Mononuclear cell (primary cell): ENCODE data around the gene FBXO41. TPM values are rescaled to one million over a fixed set of nuclear protein-coding genes. Genes with fewer than 3 reads are reported as not detected.
"Not testable (repeated sequence)": the region's sequence is repeated elsewhere in the genome, so short reads cannot be mapped to it uniquely, and the experiment has no call there.

Experiments
- H3K27me3 ChIP-seq: 2 replicates; pipeline ENCODE4 v1.6.0; 2011; ENCODE audit warnings: low read length, control low read depth; ENCODE audit not compliant: insufficient read depth
- H3K4me1 ChIP-seq: 2 replicates; pipeline ENCODE4 v1.5.1; 2011; ENCODE audit warnings: mild to moderate bottlenecking, low read length, control low read depth; ENCODE audit not compliant: insufficient read depth
- H3K4me3 ChIP-seq: 2 replicates; pipeline ENCODE4 v1.5.1; 2011; ENCODE audit warnings: mild to moderate bottlenecking, low read length, moderate library complexity
- H3K9me3 ChIP-seq: 2 replicates; pipeline ENCODE4 v1.5.1; 2011; ENCODE audit warnings: low read depth, mild to moderate bottlenecking, control low read depth, low read length
- total RNA-seq: library from RNA; depleted of rRNA; stranded (reverse); fragments of >200 nt; gene quantifications from one replicate; pipeline ENCODE4 v1.2.3, GENCODE V29; 2012

The FBXO41 gene
- total RNA-seq, 1 donor: 4.2 TPM

- Histone ChIP-seq H3K27me3 (no peaks in the 10 kb centered on the region), H3K4me1 (peaks cover 10% of the 10 kb centered on the region), H3K4me3 (peak overlapping the region; percentile 27), H3K9me3 (no peaks in the 10 kb centered on the region)
These were observed 14.4 kb downstream of the FBXO41 start for GRCh38 chr2:73269686-73270465.

- H3K4me3 ChIP-seq: peak overlapping the region; percentile 27
These were observed 15.2 kb downstream of the FBXO41 start for GRCh38 chr2:73268830-73269685.

DNA sequence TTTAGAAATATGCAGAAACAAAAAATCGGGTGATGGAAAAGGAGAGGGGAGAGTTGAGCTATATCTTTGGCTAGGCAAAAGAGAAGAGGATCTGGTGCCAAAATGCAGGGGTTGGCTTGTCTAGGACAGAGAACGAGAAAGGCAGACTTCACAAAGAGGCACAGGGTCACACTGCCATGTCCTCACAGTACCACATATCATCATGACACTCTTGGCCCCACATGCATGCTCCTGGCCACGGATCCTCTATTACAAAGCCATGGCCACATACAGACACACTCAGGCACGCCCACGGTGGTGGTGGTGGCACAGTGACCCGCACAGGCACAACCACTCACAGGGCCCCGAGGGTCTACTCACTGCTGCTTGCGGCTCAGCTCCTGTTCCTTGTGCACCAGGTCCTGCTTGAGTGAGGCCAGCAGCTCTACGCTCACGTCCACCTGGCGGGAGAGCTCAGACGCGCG lies 15.9 kb downstream of the FBXO41 start:
- Histone ChIP-seq H3K27me3 (no peaks in the 10 kb centered on the region), H3K4me3 (no peak overlapping the region), H3K9me3 (no peaks in the 10 kb centered on the region), H3K4me1 (peaks cover 10% of the 10 kb centered on the region)

More at GRCh38 chr2:73268830-73269685, 15.2 kb downstream of the FBXO41 start:
- Histone ChIP-seq H3K27me3 (no peaks in the 10 kb centered on the region), H3K4me1 (peaks cover 10% of the 10 kb centered on the region), H3K9me3 (no peaks in the 10 kb centered on the region)

DNA sequence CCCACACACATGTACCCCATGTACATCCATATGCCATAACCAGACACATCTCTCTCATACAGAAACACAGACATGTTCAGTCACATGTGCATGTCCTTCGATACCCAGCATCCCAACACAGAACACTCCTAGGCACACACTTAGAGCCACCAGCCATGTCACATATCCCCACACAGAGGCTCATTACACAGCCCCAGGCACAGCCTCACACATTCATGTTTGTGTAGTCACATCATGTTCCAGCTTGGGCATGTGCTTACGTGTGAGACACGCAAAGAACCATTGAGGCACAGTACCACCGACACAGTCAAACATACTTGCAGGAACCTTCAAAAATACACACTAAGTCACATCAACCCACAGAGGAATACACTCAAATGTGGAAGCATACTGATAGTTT lies 17.3 kb downstream of the FBXO41 start:
- peaks cover 10% of the 10 kb centered on the region for H3K4me1 ChIP-seq
- H3K9me3 ChIP-seq: no peaks in the 10 kb centered on the region
- no peak overlapping the region for H3K4me3 ChIP-seq
- no peaks in the 10 kb centered on the region for H3K27me3 ChIP-seq

- Histone ChIP-seq H3K4me1 (peaks cover 10% of the 10 kb centered on the region), H3K4me3 (no peak overlapping the region), H3K27me3 (no peaks in the 10 kb centered on the region), H3K9me3 (no peaks in the 10 kb centered on the region)
These were observed 18.0 kb downstream of the FBXO41 start for GRCh38 chr2:73266061-73266901.

DNA sequence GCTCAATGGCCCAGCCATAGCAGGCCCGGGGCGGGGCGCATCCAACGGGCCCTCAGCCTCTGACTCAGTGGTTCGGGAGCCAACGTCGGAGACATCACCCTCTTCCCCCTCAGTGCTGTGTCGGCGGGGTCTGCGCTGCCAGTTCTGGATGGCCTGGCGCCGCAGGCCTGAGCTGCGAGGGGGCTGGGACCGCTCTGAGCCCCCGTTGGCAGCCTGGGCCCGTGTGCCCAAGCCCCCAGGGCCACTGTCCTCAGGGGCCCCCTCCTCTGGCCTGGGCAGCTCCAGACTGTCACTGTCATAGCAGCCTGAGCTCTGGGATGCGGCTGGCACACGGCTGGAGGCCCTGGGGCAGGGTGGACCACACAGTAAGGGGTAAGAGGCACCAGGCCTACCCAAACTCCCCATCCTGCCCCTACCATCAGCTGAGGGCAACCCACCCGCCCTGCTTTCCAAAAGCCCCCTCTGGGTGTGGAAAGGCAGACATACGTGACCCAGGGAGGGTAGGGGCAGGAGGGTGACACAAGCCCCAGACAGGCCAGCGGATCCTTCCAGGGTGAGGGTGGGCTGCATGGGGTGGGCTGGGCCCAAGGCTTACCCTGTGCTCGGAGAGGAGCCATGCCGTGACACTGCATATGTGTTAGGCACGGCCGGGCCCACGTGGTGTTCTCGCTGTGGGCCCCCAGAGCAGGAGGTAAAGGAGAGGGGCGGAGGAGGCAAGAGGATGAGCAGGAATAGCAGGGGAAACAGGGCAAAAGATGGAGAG lies 18.8 kb downstream of the FBXO41 start:
- Histone ChIP-seq H3K27me3 (no peaks in the 10 kb centered on the region), H3K4me1 (peaks cover 10% of the 10 kb centered on the region), H3K9me3 (no peaks in the 10 kb centered on the region), H3K4me3 (no peak overlapping the region)

GRCh38 chr2:73264783-73265182 lies 19.5 kb downstream of the FBXO41 start:
- Histone ChIP-seq H3K4me3 (no peak overlapping the region), H3K4me1 (peaks cover 9% of the 10 kb centered on the region), H3K9me3 (no peaks in the 10 kb centered on the region), H3K27me3 (no peaks in the 10 kb centered on the region)

DNA sequence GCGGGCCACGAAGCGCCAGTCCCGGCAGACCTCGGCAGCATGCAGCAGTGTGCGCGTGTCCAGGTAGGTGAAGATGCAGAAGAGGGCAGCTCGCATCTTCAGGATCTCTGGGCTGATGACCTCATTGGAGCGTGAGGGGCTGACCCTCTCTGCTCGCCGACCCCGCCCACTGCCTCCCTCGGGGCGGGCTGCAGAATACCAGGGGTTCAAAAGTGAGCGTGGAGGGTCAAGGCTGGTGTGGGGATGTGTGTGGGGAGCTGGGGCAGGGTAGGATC lies 20.0 kb downstream of the FBXO41 start:
- Histone ChIP-seq H3K27me3 (no peaks in the 10 kb centered on the region), H3K4me3 (no peak overlapping the region), H3K4me1 (peaks cover 6% of the 10 kb centered on the region), H3K9me3 (no peaks in the 10 kb centered on the region)

DNA sequence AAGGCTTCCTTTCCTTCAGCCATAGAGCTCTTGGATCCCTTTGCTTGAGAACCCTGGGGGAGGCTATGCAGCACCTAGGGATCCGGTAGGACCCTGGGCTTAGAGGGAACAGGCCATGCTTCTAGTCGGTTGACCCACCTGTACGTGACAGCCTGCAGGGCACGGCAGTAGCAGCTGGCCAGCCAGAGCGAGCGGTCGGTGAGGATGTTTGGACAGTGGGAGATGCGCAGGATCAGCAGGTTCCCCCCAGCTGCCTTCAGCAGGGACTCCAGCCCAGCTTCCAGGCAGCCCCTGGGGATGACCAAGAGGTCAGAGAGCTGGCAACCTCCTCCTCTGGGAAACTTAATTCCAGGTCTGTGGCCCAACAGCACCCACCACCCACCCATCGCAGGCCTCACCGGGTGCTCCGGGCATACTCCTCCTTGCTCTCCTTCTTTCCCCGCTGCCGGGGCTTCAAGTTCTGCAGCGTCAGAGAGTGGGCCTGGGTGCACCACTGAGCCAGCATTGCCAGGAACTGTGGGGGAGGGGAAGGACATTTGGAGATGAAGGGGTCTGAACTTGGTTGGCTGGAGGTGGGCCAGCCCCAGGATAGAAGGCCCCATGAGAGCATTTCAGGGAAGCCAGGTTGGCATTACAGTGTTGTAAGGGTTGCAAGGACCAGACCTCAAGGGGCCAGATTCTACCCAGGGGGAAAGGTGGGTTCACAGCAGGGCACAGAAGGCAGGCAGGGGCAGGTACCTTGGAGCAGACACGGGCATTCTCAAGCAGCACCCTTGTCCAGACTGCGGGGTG lies 20.5 kb downstream of the FBXO41 start:
- no peaks in the 10 kb centered on the region for H3K27me3 ChIP-seq
- peaks cover 3% of the 10 kb centered on the region for H3K4me1 ChIP-seq
- no peak overlapping the region for H3K4me3 ChIP-seq
- H3K9me3 ChIP-seq: no peaks in the 10 kb centered on the region

DNA sequence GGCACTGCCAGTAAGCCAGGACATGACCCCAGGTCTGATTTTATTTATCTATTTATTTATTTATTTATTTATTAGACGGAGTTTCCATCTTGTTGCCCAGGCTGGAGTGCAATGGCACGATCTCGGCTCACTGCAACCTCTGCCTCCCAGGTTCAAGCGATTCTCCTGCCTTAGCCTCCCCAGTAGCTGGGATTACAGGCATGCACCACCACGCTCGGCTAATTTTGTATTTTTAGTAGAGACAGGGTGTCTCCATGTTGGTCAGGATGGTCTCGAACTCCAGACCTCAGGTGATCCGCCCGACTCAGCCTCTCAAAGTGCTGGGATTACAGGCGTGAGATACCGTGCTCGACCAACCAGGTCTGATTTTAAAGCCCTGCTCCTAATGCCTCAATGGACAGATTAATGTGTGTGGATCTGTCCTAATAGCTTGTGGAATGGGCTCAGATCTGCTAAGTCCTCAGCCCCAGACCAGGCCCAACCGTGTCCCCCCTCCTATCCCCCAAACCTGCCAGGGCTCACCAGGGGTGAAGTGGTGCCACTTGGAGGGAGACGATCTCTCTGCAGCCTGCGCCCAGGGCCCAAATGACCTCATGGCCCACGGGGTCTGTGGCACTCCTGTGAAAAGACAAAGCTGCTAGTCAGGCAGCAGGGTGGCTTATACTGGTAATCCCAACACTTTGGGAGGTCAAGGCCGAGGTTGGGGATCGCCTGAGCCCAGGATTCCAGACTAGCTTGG lies 21.4 kb downstream of the FBXO41 start:
- H3K4me3 ChIP-seq, H3K9me3 ChIP-seq, H3K4me1 ChIP-seq, H3K27me3 ChIP-seq: not testable (repeated sequence)

DNA sequence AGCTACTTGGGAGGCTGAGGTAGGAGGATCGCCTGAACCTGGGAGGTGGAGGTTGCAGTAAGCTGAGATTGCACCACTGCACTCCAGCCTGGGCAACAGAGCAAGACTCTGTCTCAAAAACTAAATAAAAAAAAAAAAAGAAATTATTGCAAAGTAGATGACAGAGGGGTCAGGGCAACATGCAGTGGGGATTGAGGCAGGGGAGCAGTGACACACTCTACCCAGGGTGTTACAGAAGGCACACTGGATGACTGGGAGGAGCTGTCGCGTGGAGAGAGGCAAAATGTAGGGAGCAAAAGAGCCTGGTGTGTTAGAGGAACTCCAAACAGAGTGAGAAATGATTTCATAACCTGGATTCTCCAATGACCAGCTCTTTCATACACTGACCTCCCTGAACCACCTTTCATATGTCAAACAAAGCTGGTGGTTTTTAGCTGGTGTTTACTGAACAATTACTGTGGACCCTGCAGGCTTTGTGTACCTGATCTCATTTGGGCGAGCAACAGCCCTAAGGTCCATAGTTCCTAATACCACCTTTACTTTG lies 22.1 kb downstream of the FBXO41 start:
- no peaks in the 10 kb centered on the region for H3K9me3 ChIP-seq
- H3K4me3 ChIP-seq: no peak overlapping the region
- H3K27me3 ChIP-seq: no peaks in the 10 kb centered on the region
- no peaks in the 10 kb centered on the region for H3K4me1 ChIP-seq

GRCh38 chr2:73260338-73260984 lies 23.8 kb downstream of the FBXO41 start:
- Histone ChIP-seq H3K9me3 (no peaks in the 10 kb centered on the region), H3K4me3 (no peak overlapping the region), H3K27me3 (no peaks in the 10 kb centered on the region), H3K4me1 (no peaks in the 10 kb centered on the region)
